ENCODE data around the gene AGFG2. TPM values are rescaled to one million over a fixed set of nuclear protein-coding genes. Genes with fewer than 3 reads are reported as not detected.

AGFG2 gene
- total RNA-seq, 1 donor from 2014 or later, result 74.2 TPM

GRCh38 chr7:100585511-100586265 is 46.7 kb downstream of the AGFG2 start, which contains the start of gene LRCH4:
LRCH4 (minus strand) TSS chr7:100586129; CDS start chr7:100586100, 29 bp downstream.
- DNase-seq (ENCODE audit: low read depth in 2 of 2), result no peak

- peak; percentile 100 for DNase-seq (ENCODE audit: low read depth in 2 of 2)
Measured at GRCh38 chr7:100586266-100587025, 47.4 kb downstream of the AGFG2 start, which contains the start of gene FBXO24. FBXO24 (plus strand) TSS chr7:100586328; CDS start chr7:100586626, 298 bp downstream.

GRCh38 chr7:100588438-100588837 is 49.4 kb downstream of the AGFG2 start:
- DNase-seq (ENCODE audit: low read depth in 2 of 2), result peak; percentile 51 to 54

GRCh38 chr7:100589341-100589947 is 50.4 kb downstream of the AGFG2 start:
- DNase-seq (ENCODE audit: low read depth in 2 of 2), result no peak

GRCh38 chr7:100590077-100590737 is 51.2 kb downstream of the AGFG2 start:
- no peak for DNase-seq (ENCODE audit: low read depth in 2 of 2)

GRCh38 chr7:100591596-100591995 is 52.6 kb downstream of the AGFG2 start:
- no peak for DNase-seq (ENCODE audit: low read depth in 2 of 2)

GRCh38 chr7:100595188-100595587 is 56.2 kb downstream of the AGFG2 start:
- DNase-seq (ENCODE audit: low read depth in 2 of 2), result no peak

GRCh38 chr7:100598425-100598824 is 59.4 kb downstream of the AGFG2 start:
- no peak for DNase-seq (ENCODE audit: low read depth in 2 of 2)

GRCh38 chr7:100599911-100600729 is 61.1 kb downstream of the AGFG2 start:
- DNase-seq (ENCODE audit: low read depth in 2 of 2), result no peak

GRCh38 chr7:100600730-100601038 is 61.7 kb downstream of the AGFG2 start:
- no peak for DNase-seq (ENCODE audit: low read depth in 2 of 2)

- no peak for DNase-seq (ENCODE audit: low read depth in 2 of 2)
Measured at GRCh38 chr7:100602889-100603725, 64.1 kb downstream of the AGFG2 start.

GRCh38 chr7:100603726-100604027 is 64.7 kb downstream of the AGFG2 start:
- no peak for DNase-seq (ENCODE audit: low read depth in 2 of 2)

- peak; percentile 48 to 56 for DNase-seq (ENCODE audit: low read depth in 2 of 2)
Measured at GRCh38 chr7:100604028-100604975, 65.3 kb downstream of the AGFG2 start.

- DNase-seq (ENCODE audit: low read depth in 2 of 2), result no peak
Measured at GRCh38 chr7:100604976-100605911, 66.2 kb downstream of the AGFG2 start.

GRCh38 chr7:100606313-100606712 is 67.3 kb downstream of the AGFG2 start:
- DNase-seq (ENCODE audit: low read depth in 2 of 2), result no peak

- DNase-seq (ENCODE audit: low read depth in 2 of 2), result peak in 1 of 2 donors; percentile 34
Measured at GRCh38 chr7:100607111-100607510, 68.1 kb downstream of the AGFG2 start.

GRCh38 chr7:100609958-100610357 is 71.0 kb downstream of the AGFG2 start:
- no peak for DNase-seq (ENCODE audit: low read depth in 2 of 2)

Data from lung microvascular endothelial cell (primary cell).